Caco-2 (cell line): ENCODE measurements around the gene NPTX1. TPM values are rescaled to one million over a fixed set of nuclear protein-coding genes. Genes with fewer than 3 reads are reported as not detected.

Experiments
- BruUV-seq: library from RNA; stranded (reverse); fragments of 400-500 nt; replicated peaks from 2 replicates; lab custom pipeline; 2021; lab: Mats Ljungman, UMichigan
- CTCF ChIA-PET: fragments of 300-600 bp; sonication (Branson Sonifier 250); formaldehyde crosslinking; loops from one replicate; lab custom pipeline; 2022; ENCODE audit warnings: antibody characterized with exemption; lab: Charles Lee
- POLR2A ChIA-PET: fragments of 300-600 bp; sonication (Branson Sonifier 250); formaldehyde crosslinking; loops from one replicate; lab custom pipeline; 2022; ENCODE audit warnings: antibody characterized with exemption; lab: Charles Lee
- DNase-seq, 2 experiments: peaks; one replicate each; pipeline versions ENCODE4 v3.0.0 to v3.0.0-alpha.2; 2020 to 2022
- H3K27me3 ChIP-seq: replicated peaks from 2 replicates; pipeline ENCODE4 v1.6.0; 2011; ENCODE audit warnings: low read length; ENCODE audit not compliant: control insufficient read depth, insufficient read depth
- H3K36me3 ChIP-seq: 2 replicates; pipeline ENCODE4 v1.5.1; 2011; ENCODE audit warnings: low read length; ENCODE audit not compliant: control insufficient read depth, insufficient read depth
- H3K4me1 ChIP-seq: fragments of 250-450 bp; sonication (Bioruptor Pico); 2 replicates; pipeline ENCODE4 v1.5.1; 2020; ENCODE audit warnings: mild to moderate bottlenecking
- H3K4me3 ChIP-seq: 2 replicates; pipeline ENCODE4 v1.5.1; 2011; ENCODE audit warnings: low read depth, mild to moderate bottlenecking, control low read depth, low read length
- H3K9me3 ChIP-seq: fragments of 250-450 bp; sonication (Bioruptor Pico); 2 replicates; pipeline ENCODE4 v1.5.1; 2020; ENCODE audit warnings: mild to moderate bottlenecking, moderate library complexity
- H3K27ac Mint-ChIP-seq: one replicate; pipeline ENCODE4 v1.8.0; 2022; ENCODE audit warnings: mixed read lengths; ENCODE audit not compliant: unreplicated experiment
- H3K27me3 Mint-ChIP-seq: one replicate; pipeline ENCODE4 v1.8.0; 2022; ENCODE audit warnings: mixed read lengths; ENCODE audit not compliant: insufficient read depth, unreplicated experiment
- H3K36me3 Mint-ChIP-seq: one replicate; pipeline ENCODE4 v1.8.0; 2022; ENCODE audit warnings: mild to moderate bottlenecking, mixed read lengths; ENCODE audit not compliant: insufficient read depth, unreplicated experiment
- H3K4me1 Mint-ChIP-seq: one replicate; pipeline ENCODE4 v1.8.0; 2022; ENCODE audit warnings: low read depth, mixed read lengths; ENCODE audit not compliant: unreplicated experiment
- H3K4me3 Mint-ChIP-seq: one replicate; pipeline ENCODE4 v1.8.0; 2022; ENCODE audit warnings: mild to moderate bottlenecking, moderate library complexity, mixed read lengths; ENCODE audit not compliant: unreplicated experiment
- H3K9me3 Mint-ChIP-seq: one replicate; pipeline ENCODE4 v1.8.0; 2022; ENCODE audit warnings: mixed read lengths; ENCODE audit not compliant: unreplicated experiment
- CTCF ChIP-seq, 2 experiments: fragments of 200-600 bp in 1 of 2; IDR thresholded peaks; 1 replicate in 1 of 2; 2 replicates in 1 of 2; pipeline versions ENCODE4 v1.5.1 to v1.8.0; 2011 to 2022; ENCODE audit warnings: antibody characterized with exemption in 1 of 2, control low read depth in 1 of 2, inconsistent platforms in 1 of 2, low read depth in 1 of 2, low read length in 1 of 2, mild to moderate bottlenecking in 1 of 2, moderate library complexity in 1 of 2; ENCODE audit not compliant: insufficient read depth in 1 of 2, severe bottlenecking in 1 of 2, unreplicated experiment in 1 of 2
- intact Hi-C: fragments of 100-400 bp; cut with micrococcal nuclease; formaldehyde crosslinking; loops from one replicate; pipeline ENCODE4 v1.10.0; 2022; ENCODE audit not compliant: unreplicated experiment
- total RNA-seq: library from RNA; stranded (reverse); gene quantifications from 2 replicates; pipeline ENCODE4 v1.2.3, GENCODE V29; 2022

The NPTX1 gene
- total RNA-seq, 1 experiment from 2014 or later, result 0.57 TPM

DNA sequence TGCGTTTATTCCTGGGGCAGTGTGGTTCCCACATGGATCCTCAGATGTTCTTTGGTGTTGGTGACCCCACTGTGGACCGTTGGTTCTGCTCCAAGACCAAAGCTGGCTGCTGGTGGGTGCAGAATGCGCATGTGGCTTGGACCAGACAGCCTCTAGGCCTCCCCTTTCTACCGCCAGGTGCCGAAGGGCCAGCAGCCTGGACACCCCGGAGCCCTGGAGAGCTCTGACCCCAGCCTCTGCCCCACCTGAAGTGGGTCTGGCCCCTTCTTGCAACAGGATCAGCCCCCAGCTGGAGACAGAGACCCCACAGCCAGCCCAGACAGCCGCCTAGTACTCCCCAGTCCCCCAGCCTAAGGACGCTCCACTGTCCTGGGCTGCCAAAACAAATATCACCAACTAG lies 18.4 kb downstream of the NPTX1 start:
- no peak overlapping the region for H3K4me3 ChIP-seq
- peaks cover 9% of the 10 kb centered on the region for H3K4me1 ChIP-seq
- no peaks in the 10 kb centered on the region for H3K9me3 ChIP-seq
- H3K4me1 Mint-ChIP-seq, result no peaks in the 10 kb centered on the region
- CTCF ChIA-PET, result interaction anchor here (0.6 kb wide), 1 partner anchor 774 kb away, joined by 3 read pairs; no protein-coding TSS in a partner anchor
- no peak for TF ChIP-seq CTCF (IDR thresholded peaks at IDR 0.05; ENCODE audit: insufficient read depth in 1 of 2, low read depth in 1 of 2, low read length in 1 of 2, severe bottlenecking in 1 of 2, unreplicated experiment in 1 of 2)
- intact Hi-C loops, result no loop called here
- H3K27ac Mint-ChIP-seq, result no peak overlapping the region
- no peaks in the 10 kb centered on the region for H3K27me3 ChIP-seq
- H3K36me3 Mint-ChIP-seq, result peaks cover 19% of the 10 kb centered on the region
- no peaks in the 10 kb centered on the region for H3K9me3 Mint-ChIP-seq
- no TSS peak for BruUV-seq
- no peak for DNase-seq
- no peaks in the 10 kb centered on the region for H3K36me3 ChIP-seq
- H3K4me3 Mint-ChIP-seq, result no peak overlapping the region
- POLR2A ChIA-PET, result no interaction called here
- H3K27me3 Mint-ChIP-seq, result peaks cover 11% of the 10 kb centered on the region

DNA sequence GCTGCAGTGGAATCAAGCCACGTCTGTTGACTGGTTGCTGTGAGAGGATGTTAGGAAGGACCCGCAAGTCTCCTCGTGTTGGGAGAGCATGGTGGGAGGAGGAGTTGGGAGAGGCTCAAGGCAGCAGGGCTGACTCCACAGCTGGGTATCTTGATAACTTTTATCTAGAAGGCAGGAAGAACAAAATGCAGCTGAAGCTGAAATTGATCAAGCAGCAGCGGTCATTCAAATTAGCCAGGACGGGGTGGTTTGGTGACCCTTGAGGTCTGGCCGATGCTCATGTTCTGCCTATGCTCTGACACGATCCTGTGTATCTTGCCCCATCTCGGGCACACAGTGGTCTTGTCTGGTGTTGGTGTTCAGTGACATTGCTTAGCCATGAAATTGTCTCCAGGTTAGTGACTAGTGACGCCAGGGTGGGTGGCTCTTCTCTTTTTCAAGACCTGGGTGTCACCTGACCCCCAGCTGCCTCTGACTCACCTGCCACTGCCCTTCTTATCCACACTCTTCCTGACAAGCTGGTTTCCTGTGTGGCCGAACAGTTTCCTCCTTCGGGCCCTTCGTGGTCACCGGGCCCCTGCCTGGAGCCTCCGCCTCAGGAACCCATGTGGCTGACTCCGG lies 19.1 kb downstream of the NPTX1 start:
- no TSS peak for BruUV-seq
- ChIA-PET POLR2A (no interaction called here), CTCF (interaction anchor here (0.6 kb wide), 1 partner anchor 773 kb away, joined by 3 read pairs; no protein-coding TSS in a partner anchor)
- Histone ChIP-seq H3K4me1 (peaks cover 9% of the 10 kb centered on the region), H3K4me3 (no peak overlapping the region), H3K36me3 (no peaks in the 10 kb centered on the region), H3K27me3 (no peaks in the 10 kb centered on the region), H3K9me3 (no peaks in the 10 kb centered on the region)
- intact Hi-C loops, result no loop called here
- H3K27ac Mint-ChIP-seq, result no peak overlapping the region
- H3K27me3 Mint-ChIP-seq, result peaks cover 11% of the 10 kb centered on the region
- H3K4me3 Mint-ChIP-seq, result no peak overlapping the region
- H3K36me3 Mint-ChIP-seq, result peaks cover 19% of the 10 kb centered on the region
- no peaks in the 10 kb centered on the region for H3K4me1 Mint-ChIP-seq
- H3K9me3 Mint-ChIP-seq, result no peaks in the 10 kb centered on the region
- DNase-seq, result no peak
- TF ChIP-seq CTCF (IDR thresholded peaks at IDR 0.05; ENCODE audit: insufficient read depth in 1 of 2, low read depth in 1 of 2, low read length in 1 of 2, severe bottlenecking in 1 of 2, unreplicated experiment in 1 of 2), result no peak

DNA sequence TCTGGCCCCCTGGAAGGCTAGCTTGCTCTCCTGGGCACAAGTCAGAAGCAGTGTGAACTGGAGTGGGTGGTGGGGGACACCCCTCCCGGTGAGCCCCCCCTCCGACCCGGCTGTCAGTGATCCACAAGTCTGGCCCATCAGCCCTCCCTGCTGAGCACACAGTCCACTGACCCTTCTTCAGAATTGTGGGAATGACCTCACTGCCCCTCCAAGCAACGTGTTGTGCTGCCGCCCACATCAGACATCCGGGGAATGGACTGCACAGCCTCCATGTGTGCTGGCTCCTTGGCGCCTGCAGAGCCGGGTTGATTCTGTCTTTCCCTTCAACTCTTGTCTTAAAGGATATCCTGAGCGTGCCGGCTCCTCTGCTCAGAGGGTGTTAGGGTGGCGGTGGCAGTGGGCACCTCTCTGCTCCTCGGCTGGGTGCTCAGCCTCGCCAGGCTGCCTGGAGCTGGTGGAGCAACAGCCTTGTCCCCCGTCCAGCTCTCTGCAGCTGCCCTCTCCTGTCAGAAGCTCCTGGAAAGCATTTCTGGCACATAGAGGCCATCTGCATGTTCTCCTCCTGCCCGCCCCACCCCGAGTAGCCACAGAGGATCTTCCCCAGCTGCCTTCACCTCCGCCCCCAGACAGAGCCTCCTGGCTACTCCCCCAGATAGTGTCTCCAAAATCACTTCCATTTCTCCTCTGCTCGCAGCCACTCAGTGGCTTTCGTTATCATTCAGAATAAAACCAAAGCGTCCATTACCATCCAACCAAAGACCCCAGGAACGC lies 19.8 kb downstream of the NPTX1 start:
- H3K27ac Mint-ChIP-seq, result no peak overlapping the region
- Histone ChIP-seq H3K36me3 (no peaks in the 10 kb centered on the region), H3K27me3 (no peaks in the 10 kb centered on the region), H3K4me3 (no peak overlapping the region), H3K9me3 (no peaks in the 10 kb centered on the region), H3K4me1 (peaks cover 9% of the 10 kb centered on the region)
- ChIA-PET CTCF (no interaction called here), POLR2A (no interaction called here)
- H3K9me3 Mint-ChIP-seq, result no peaks in the 10 kb centered on the region
- no peaks in the 10 kb centered on the region for H3K4me1 Mint-ChIP-seq
- BruUV-seq, result no TSS peak
- H3K4me3 Mint-ChIP-seq, result no peak overlapping the region
- peaks cover 19% of the 10 kb centered on the region for H3K36me3 Mint-ChIP-seq
- DNase-seq, result no peak
- no peak for TF ChIP-seq CTCF (IDR thresholded peaks at IDR 0.05; ENCODE audit: insufficient read depth in 1 of 2, low read depth in 1 of 2, low read length in 1 of 2, severe bottlenecking in 1 of 2, unreplicated experiment in 1 of 2)
- intact Hi-C loops, result no loop called here
- peaks cover 8% of the 10 kb centered on the region for H3K27me3 Mint-ChIP-seq
